ENCODE measurements around the gene ZNF232.

DNA sequence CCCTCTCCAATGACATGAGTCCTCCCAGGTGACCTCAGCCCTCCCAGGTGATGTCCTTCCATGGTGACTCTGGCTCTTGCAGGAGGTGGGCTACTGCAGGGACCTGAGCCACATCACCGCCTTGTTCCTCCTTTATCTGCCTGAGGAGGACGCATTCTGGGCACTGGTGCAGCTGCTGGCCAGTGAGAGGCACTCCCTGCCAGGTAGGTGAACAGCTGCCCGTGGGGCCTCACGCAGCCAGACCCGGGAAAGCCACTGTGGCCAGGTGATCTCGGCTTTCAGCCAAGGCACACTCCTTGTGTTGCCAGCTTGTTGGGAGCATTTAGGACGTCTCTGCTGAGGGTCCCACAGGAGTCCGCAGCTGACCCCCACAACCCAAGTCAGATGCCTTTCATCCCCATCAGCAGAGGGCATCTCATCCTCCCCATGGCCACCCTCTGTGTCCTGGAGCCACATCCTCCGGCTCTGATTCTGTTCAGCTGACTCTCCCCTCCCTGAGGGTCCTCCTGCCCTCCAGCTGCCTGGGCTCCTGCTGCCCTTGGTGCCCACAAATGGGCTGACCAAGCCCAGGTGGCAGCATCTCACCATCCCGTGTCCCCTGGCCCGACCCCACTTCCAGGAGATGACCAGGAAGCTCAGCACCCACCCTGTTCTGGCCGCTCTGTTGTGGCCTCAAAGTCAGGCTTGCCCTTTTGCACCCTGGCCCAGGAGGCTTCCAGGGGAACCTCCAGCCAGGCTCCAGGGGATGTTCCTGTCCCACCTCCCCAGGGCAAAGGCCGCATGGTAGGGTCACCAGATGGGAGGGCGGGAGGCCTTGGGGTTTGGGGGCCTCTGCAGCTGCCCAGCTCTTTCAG, 24.3 kb upstream of the ZNF232 start:
- TF ChIP-seq YY1 (IDR thresholded peaks at IDR 0.05; ENCODE audit: low read depth): no peak
- no peak for TF ChIP-seq EGR1 (IDR thresholded peaks at IDR 0.05)
- TF ChIP-seq, protein P1, sequence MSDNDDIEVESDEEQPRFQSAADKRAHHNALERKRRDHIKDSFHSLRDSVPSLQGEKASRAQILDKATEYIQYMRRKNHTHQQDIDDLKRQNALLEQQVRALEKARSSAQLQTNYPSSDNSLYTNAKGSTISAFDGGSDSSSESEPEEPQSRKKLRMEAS (IDR thresholded peaks at IDR 0.05): no peak
- no peak for TF ChIP-seq TCF12 (IDR thresholded peaks at IDR 0.05; ENCODE audit: low read depth)
- no peak for TF ChIP-seq TEAD4 (IDR thresholded peaks at IDR 0.05)
- no peak for TF ChIP-seq NFIC (IDR thresholded peaks at IDR 0.05)
- TF ChIP-seq ZBTB7A (IDR thresholded peaks at IDR 0.05; ENCODE audit: low read depth): no peak
- TF ChIP-seq CEBPB (IDR thresholded peaks at IDR 0.05): no peak
- no peak for TF ChIP-seq REST (IDR thresholded peaks at IDR 0.05; ENCODE audit: low read depth)

All from Ishikawa (cell line).